Activated CD4-positive, alpha-beta T cell treated with anti-CD3 and anti-CD28 coated beads for 1 hour (primary cell): ENCODE results near the gene C6orf89.

Experiments
- DNase-seq: peaks from one replicate; pipeline ENCODE4 v3.0.0-alpha.2; 2020

Gene C6orf89, protein sequence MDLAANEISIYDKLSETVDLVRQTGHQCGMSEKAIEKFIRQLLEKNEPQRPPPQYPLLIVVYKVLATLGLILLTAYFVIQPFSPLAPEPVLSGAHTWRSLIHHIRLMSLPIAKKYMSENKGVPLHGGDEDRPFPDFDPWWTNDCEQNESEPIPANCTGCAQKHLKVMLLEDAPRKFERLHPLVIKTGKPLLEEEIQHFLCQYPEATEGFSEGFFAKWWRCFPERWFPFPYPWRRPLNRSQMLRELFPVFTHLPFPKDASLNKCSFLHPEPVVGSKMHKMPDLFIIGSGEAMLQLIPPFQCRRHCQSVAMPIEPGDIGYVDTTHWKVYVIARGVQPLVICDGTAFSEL

DNA sequence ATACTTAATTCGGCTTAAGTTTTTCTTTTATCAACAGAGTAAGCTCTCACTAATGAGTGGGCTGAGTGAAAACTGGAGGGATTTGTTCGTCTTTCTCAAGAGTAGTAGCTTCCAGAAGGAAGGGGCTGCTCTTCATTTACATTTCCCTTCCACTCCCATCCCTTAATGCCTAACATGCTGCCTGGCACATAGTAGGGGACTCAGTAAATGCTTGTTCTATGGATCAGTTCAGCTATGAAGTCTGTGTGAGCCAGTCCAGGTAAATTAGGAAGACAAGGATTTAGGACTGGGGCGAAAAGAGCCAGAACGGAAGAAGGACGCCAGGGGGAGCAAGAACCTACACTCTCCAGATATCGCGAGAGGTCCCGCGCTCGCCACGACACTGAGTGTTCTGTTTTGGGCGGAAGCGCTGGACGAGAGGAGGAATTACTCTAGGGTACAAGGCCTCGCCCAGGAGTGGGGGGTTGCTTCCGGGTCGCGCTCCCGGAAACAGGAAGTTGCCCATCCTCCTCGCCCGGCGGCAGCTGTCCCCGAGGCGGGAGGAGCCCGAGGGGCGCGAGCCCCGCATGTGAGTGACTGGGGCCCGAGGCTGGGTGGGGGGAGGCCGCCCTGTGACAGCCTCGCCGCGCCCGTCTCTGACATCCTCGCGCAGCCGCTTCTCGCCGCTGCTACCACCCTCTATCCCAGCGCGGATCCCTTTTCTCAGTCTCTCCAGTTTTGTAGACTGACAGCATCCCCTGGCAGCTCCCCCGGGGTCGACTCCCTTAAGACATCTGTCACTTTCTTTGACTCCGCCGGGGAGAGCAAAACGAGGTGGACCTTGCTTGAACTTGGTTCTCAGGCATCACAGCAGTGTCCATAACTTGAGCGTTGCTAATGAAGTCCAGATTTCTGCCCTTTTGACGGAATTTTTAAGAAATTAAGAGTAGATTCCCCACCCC, at the start of gene C6orf89:
Gene C6orf89 (plus strand): TSS at position 492 of the 941 bp plus-strand sequence. CDS start 13,493 bp downstream, outside the sequence.
- DNase-seq = peak; percentile 95

DNA sequence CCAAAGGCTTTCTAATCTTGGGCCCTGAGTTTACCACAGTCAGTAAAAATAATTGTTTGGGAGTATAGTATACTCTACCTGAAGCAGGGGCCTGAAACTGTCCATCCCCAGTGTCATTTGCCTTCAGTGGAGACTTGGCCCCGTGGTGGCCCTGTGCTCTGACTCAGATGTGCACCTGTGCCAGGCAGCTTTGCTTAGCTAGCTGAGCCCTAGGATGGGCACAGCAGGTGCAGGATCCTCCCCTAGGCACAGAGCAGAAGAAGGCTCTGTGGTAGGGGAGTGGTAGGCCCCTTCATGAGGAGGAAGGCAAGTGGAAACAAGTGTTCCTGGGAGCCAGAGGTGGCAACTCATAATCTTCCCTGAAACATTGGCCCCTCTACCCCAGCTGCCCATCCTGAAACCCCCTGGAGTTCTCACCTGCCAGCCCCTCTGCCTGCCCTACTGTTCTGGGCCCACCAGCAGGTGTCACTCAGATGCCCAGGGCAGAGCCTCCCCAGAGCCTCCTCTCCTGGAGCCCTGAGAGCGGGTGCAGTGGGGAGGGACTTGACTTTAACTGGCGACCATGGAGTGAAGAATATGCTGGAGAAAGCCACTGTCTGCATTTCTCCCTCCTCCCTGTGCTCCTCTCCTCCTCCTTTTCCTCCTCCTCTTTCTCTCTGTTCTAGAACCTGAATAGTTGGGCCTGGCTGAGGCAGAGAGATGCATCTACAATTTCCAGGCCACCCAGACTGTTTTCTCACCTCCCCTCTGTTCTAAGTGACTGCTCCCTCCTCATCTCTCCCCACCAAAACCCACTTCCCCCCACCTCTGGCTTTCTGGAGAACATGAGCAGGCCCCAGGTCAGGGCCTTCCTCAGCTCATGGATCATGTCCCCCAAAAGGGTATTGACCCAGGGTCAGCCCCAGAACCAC, 49.4 kb upstream of the C6orf89 start:
- DNase-seq = no peak

DNA sequence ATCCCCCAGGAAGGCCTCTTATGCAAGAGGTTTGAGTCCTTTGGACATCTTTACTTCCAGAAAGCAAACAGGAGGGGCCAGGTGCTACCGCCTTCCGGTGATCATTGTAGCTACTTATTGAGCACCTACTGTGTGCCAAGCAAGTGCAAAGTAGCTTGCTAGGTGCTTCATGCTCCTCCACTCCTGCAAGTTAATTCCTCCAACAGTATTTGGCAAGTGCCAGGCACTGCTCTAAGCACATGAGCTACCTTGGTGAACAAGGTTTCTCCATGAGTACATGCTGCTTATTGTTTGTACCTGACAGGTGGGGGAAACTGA, 48.8 kb upstream of the C6orf89 start:
- DNase-seq = no peak

DNA sequence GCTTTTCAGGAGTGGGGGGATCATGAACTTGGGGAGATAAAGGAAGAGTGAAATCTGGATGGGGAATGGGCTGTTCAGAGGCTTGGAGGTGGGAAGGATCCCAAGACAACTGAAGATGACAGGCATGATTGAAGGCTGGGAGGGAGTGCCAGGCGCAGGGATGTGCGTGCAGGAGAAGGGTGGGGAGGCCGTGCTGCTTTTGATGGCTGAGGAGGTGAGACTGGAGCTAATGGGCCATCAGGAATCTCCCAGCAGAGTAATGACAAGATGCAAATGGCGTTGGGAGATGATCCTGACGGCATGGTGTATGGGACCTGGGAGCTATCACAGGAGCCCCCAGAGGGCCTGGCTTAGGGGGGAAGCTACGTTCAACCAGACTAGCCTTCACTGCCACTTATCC, 48.1 kb upstream of the C6orf89 start:
- no peak for DNase-seq

DNA sequence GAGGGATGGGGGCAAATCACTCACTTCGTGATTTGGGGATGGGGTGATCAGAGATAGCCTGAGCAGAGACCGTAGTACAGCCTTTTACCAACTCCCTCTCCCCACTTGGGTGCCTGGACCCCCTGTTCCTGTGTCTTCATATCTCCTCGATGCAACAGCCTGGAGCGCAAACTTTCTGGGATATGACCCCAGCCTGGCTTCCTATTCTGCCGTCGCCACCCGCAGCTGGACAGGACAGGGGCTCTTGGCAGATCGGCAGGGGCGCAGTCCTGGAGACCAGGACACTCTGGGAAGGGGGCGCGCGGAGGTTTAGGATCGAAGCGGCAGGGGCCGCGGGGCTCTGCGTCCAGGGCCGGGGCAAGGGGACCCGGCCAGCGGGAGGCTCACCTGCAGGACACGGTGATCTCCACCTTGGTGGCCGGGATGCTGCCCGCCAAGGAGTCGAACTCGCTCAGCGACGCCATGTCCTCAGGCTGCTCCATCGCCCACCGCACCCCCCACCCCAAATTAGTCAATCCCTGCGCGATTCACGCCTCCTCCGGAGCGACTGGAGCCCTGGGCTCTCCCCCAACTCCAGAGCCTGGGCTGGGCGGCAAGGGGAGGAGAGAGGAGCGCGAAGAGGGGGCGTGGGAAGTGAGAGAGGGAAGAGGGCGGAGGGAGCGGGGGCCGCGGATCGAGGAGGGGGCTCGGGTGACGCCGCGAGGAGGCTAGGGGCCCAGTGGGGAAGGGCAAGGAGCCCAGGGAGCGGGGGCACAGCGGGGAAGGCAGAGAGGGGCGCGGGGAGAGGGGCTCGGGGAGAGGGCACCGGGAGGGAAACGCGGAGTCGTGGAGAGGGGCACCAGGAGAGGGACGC, 46.6 kb upstream of the C6orf89 start, which contains the start of gene CPNE5:
Gene CPNE5 (minus strand): TSS at position 549 of the 853 bp plus-strand sequence. CDS start 67 bp downstream, at position 482.
- DNase-seq = no peak

DNA sequence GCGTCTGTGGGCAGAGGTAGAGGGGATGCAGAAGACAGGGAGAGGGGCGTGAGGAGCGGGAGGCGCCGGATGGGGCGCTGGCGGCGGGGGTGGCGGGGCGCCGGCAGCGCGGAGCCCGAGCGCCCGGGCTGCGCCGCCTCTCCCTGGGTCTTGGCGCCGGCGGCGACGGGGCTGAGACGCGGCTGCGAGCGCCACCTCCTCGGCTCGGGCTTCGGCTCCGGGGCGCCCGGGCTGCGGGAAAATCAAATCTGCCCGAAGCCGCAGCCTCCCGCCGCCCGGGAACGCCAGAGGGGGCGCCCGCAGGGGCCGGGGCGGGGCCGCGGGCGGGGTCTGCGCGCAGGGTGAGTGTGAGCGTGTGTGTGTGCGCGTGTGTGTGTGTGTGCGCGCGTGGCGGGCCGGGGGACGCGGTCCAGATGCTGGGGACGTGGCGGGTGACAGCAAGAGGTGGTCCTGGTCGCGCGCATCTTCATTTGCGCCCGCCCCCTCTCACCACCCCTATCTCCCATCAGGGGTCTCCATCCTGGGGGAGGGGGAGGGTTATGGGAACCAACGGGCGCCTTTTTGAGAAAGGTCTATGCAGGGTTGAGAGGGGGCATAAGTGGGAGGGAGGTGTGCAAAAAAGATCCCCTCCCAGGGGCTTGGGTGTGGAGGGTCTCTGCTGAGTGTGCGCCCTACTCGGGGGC, 45.9 kb upstream of the C6orf89 start:
- peak; percentile 19 for DNase-seq

DNA sequence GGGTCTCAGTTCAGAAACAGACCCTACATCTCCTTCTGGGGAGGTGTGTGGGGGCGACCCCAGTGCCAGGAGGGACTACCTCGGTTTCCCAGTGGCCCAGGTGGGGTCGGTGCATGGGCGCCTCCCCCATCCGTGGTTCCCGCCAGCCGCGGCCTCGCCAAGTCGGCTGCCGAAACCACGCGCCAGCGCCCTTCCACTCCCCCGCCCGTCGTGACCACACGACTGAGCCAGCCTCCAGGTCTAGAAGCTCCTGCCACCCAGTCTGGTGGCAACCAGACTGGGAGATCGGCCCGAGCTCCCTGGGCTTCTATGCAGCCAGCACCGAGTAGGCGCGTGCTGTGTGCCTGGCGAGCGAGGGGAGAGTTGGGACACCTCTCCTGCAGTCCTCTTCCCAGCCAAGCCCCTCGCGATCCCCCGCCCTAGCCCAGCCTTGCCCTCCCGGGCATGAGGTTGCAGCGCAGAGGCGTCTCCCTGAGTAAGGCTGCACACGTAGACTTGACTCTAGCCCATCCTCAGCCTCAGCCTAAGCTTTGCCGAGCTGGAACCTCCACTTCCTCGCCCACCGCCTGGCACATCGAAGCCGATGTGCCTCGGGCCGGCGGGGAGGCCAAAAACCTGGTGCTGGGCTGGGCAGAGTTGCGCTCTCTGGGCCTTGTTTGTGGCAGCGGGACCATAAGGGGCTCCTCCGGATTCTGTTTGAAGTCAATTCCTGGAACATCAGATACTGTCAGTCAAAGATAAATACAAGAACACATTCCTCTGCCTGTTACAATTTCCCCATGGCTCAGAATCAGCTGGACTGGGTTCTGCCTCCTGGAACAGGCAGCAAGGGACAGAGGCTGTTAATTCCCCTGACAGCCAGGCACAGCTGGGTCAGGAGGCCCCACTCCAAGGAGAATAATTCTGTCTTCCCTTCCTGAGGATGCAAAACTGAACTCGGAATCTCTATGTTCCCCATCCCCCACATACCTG, 45.0 kb upstream of the C6orf89 start:
- no peak for DNase-seq

DNA sequence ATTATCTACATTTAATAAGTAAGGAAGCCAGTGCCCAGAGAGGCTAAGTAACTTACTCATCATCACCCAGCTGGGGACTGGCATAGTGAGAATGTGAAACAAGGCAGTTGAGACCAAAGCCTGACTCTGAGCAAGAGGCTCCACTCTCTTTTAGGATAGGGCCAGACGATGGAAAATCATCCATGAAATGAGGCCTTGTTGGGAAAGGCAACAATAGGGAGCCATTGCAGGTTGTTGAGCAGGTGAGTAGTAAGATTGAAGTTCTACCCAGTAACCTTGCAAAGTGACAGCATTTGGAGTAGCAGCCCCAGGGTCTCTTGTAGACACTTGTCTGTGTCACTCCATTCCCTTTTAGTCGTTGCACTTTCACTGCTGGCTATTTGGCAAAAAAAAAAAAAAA, 44.0 kb upstream of the C6orf89 start:
- DNase-seq = no peak

DNA sequence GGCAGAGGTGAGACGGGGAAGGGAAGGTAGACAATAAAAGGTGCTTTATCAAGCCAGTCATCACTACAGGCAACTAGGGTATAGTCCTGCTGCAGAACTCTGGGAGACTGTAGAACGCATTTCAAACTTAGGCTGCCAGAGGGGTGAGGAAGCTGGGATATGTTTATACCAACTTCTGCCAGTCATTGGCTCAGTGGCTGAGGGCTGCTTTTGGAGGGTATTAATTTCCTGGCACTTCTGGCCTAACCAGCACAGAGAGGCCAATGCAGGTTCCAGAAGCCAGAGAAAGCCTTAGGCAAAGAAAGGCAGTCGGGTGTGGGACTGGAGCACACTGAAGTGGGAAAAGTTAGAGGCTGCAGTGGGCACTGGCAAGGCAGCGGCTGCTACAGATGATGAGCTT, 42.6 kb upstream of the C6orf89 start:
- DNase-seq = no peak

DNA sequence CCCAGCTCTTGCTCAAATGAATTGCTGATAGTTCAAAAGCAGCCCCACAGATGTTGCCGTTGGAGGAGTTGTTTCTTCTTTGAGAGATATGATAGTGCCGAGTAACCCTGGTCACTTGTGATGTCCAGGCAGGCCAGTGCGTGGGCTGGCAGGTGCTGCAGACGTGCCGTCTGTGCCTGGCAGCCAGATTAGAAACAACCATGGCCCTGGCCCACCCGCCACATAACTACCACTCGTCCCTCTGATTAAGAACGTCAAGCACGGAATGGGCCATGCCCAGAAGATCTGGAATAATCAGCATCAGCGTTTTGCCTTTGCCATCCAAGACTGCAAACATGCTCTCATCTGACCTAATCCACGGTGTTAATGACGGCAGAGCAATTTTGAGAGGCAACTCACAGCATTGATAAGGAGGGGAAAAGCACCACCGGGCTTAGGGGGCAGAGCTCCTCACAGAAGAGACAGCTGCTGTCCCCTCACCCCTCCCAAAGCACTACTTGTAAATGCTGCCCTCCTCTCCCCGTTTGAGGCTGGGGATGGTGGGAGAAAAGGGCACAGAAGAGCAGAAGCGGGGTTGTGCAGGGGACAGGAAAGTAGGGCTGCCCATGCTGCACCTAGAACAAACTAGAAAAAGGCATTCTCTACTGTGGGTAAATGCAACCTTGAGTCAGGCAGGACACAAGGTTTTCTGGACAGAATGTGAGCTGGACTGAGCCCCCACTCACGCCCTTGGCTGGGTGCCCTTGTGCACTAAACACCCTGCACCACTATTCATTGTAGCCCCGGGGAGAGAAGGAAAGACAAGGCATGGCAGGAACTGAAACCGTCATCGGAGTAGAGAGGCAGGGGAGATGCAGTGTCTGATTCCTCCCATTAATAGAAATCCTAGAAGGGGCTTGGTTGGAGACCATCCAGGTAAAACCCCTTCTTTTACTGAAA, 41.3 kb upstream of the C6orf89 start:
- DNase-seq = no peak

DNA sequence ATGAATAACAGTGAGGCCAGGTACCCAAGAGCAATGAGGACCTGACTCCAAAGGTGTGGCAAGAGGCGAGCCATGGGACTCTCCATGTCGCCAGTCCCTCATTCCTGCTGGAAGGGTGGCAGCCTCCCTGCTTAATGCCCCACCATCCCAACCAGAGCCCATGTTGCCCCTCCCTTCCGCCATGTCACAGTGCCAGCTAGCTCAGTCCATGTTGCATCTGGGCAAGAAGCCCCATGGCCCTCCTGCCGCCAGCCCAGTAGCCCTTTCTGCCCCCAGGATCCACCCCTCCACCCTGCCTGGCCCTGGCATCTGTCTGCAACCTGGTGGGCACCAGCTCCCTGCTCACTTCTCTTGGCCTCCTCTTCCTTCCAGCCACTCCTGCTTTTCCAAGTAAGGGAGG, 40.5 kb upstream of the C6orf89 start:
- DNase-seq = no peak

DNA sequence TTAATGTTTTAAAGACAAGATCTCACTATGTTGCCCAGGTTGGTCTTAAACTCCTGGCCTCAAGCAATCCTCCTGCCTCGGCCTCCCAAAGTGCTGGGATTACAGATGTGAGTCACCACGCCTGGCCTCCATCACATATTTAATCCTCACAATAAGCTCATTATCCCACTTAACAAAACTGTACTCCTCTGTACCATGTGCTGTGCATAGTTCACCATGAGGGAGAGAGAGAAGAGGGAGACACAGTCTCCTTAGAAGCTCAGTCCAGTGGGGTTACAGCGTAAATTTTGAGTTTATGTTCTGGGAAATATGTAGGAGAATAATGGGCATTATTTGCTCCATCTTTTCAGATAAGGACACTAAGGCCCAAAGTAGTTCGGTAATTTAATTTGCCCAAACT, 38.6 kb upstream of the C6orf89 start:
- no peak for DNase-seq

DNA sequence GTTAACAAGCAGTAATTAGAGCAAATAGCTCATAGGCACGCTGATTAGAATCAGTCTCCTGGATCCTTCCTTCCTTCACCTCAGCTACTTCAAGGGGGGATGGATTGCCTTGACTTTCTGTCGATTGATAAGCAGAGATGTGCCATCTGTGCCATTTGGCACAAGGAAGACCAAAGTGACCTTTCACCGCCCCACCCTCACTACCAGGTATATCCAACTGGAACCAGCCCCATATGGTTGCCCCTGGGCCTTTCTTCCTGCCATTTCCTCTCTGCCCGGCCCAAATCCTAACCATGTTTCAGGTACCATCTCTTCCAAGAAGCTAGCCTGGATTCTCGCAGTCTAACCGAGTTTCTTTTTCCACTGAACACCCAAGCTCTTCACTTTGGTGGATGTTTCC, 37.8 kb upstream of the C6orf89 start:
- DNase-seq = no peak

DNA sequence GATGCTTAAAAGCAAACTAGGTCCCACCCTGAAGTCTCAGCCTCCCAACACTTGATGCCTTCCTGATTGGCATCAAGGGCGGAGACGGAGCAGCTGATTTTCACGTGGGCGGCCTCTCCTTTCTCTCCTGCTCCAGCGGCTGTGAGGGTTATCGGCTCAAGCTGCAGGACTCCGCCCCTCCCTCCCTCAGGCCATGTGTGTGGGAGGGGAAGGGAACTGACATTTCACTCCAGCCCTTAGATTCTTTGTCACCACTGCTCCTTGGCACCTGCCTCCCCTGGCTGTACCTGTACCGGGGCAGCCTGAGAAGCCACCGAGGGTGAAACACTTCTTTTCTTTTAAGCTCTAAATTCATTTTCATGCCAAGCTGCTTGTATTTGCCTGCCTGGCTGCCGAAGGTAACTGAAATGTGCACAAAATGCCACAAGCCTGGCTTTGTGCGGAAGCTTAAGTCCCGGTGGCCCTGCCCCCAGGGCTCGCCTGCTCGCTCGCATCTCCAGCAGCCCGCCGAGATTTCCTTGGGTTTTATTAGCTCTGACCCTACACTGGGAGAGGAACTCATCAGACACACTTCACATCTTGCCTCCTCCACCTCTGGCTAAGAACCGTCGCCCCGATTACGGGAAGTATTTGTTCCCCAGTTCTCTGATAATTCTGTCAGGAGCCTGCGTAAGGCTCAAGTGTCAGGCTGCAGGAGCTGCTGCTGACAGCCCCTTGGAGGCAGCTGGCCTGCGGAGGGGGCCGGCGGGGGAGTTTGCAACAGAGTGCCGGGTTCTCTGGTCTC, 36.9 kb upstream of the C6orf89 start:
- DNase-seq = no peak

DNA sequence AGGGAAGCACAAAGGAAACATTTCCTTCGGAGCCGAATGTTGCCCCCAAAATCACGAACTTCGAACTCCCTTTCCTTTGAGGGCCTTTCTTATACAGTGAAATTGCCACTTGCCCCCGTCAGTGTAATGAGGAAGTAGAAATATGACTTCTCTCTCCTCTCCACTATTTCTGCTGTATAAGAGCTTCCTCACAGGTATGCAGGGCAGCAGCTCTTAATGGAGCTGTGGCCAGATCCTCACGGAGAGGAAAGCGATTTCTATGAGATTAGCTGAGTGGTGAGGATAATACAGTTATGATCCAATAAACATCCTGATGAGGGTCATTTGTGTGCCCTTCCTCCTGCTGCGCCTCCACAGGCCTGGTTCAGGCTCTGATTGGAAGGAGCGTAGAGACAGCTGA, 35.7 kb upstream of the C6orf89 start:
- no peak for DNase-seq

DNA sequence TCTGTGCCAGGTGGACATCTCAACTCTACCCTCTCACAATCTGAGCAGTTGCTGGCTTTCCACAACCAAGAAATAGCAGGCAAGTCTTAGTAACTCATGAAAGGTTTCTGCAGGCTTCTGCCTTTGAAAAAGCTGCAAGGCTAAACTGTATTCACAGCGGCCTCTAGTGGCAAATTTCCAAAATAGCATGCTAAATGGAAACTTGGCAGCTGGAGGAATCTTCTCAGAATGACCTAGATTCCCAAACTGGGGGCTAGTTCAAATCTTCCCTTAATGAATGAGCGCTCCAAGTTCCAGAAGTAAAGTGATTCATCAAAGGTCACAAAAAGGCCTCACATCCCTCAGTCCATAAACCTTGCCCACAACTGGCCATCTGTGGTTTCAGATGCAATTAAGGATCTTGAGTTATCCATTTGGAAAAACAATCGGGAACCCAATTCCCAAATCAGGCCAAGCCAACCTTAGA, 34.6 kb upstream of the C6orf89 start:
- DNase-seq = no peak

DNA sequence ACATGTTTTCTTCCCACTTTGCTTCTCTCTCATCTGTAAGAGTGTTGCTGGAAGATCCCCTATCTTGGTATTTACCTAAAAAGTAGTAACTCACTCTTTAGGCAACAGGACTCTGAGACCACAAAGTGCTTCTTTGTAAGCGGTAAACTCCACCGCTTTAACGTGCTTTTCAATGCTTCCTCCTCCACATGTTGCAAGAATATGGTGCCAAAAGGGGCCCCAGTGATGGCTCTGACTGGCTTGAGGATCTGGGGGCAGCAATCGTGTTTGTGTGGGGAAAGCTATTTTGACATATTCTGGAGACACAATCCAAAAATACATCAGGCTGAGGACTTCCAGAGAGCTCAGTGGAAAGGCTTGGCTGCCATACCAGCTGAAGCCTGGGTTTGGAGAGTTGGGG, 34.1 kb upstream of the C6orf89 start:
- no peak for DNase-seq
